HG03097 (cell line): ENCODE data around the gene CBX8.
"Not testable (repeated sequence)": the region's sequence is repeated elsewhere in the genome, so short reads cannot be mapped to it uniquely, and the experiment has no call there.

ENCODE experiments used
- ATAC-seq: cut with Tn5 transposase; IDR thresholded peaks from one replicate; pipeline ENCODE4 v1.9.1; 2021; ENCODE audit not compliant: unreplicated experiment, low FRiP score

CBX8 gene

GRCh38 chr17:79781736-79782575 is 14.9 kb downstream of the CBX8 start:
- no peak for ATAC-seq

- no peak for ATAC-seq
Observed at GRCh38 chr17:79781012-79781650, 15.7 kb downstream of the CBX8 start.

GRCh38 chr17:79779661-79780365 is 17.1 kb downstream of the CBX8 start:
- ATAC-seq = no peak

GRCh38 chr17:79779084-79779529 is 17.8 kb downstream of the CBX8 start:
- no peak for ATAC-seq

GRCh38 chr17:79778504-79779083 is 18.3 kb downstream of the CBX8 start:
- no peak for ATAC-seq

- ATAC-seq = no peak
Observed at GRCh38 chr17:79777894-79778503, 18.9 kb downstream of the CBX8 start, which contains the start of gene CBX2. CBX2 (plus strand) TSS chr17:79778148; CDS start chr17:79778236, 88 bp downstream.

GRCh38 chr17:79777120-79777893 is 19.6 kb downstream of the CBX8 start:
- ATAC-seq = no peak

GRCh38 chr17:79776376-79777119 is 20.3 kb downstream of the CBX8 start:
- no peak for ATAC-seq

GRCh38 chr17:79775632-79776031 is 21.2 kb downstream of the CBX8 start:
- ATAC-seq = no peak

GRCh38 chr17:79774561-79774975 is 22.3 kb downstream of the CBX8 start:
- no peak for ATAC-seq

GRCh38 chr17:79772726-79773125 is 24.2 kb downstream of the CBX8 start:
- ATAC-seq = not testable (repeated sequence)

- no peak for ATAC-seq
Observed at GRCh38 chr17:79771276-79771675, 25.6 kb downstream of the CBX8 start.

- no peak for ATAC-seq
Observed at GRCh38 chr17:79769570-79770506, 27.0 kb downstream of the CBX8 start.

- ATAC-seq = no peak
Observed at GRCh38 chr17:79765708-79766107, 31.2 kb downstream of the CBX8 start.

GRCh38 chr17:79761894-79762589 is 34.8 kb downstream of the CBX8 start:
- no peak for ATAC-seq

GRCh38 chr17:79760197-79760906 is 36.5 kb downstream of the CBX8 start:
- ATAC-seq = no peak

GRCh38 chr17:79758271-79758670 is 38.6 kb downstream of the CBX8 start:
- ATAC-seq = no peak
